Sigmoid colon (tissue), 4 donors: ENCODE measurements around the gene BCAS3.

ENCODE experiments used
- EP300 ChIP-seq, 4 donors: sonication (generic); formaldehyde crosslinking; IDR thresholded peaks; one replicate each; pipeline ENCODE4 v1.6.1; 2017; ENCODE audit warnings: antibody characterized with exemption in 4 of 4
- POLR2AphosphoS5 ChIP-seq, 4 donors: sonication (generic); formaldehyde crosslinking; IDR thresholded peaks; one replicate each; pipeline ENCODE4 v1.6.1; 2017; ENCODE audit warnings: antibody characterized with exemption in 4 of 4
- TF ChIP-seq, protein P1 (sequence below), 4 experiments: fragments of 450-650 bp in 3 of 4; fragments of 200-600 bp in 1 of 4; IDR thresholded peaks; one replicate each; pipeline ENCODE4 v1.5.1; 2016 to 2019; ENCODE audit warnings: antibody characterized with exemption in 4 of 4, mild to moderate bottlenecking in 3 of 4, moderate library complexity in 2 of 4

DNA sequence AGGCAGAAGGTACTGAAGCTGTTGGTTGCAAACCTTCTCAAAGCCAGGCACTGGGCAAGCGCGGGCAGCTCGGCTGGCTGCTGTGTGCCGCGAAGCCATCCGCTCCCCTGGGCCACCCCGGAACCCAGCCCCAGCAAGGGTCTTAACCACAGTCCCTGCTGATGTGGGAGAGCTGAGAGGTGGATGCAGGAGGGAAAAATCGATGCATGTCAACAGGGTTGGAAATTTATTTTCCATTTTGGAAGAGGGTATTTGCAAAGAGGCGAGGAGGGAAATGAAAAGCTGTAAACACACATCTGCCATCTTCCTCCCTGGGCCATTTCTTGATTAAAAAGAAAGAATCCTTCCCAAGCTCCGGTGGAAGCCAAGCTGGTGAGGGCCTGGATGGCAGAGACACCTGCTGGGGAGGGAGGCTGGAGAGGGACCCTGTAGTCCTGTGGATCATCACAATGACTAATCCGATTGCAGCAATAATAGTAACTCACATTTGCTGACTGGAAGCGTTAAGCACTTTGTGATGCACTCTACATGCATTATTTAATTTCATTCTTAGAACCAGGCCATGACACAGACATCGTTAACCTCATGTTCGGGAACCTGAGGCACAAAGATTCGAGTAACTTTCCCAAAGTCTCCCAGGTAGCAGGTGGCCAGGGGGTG is 708.1 kb downstream of the BCAS3 start:
- TF ChIP-seq, protein P1, sequence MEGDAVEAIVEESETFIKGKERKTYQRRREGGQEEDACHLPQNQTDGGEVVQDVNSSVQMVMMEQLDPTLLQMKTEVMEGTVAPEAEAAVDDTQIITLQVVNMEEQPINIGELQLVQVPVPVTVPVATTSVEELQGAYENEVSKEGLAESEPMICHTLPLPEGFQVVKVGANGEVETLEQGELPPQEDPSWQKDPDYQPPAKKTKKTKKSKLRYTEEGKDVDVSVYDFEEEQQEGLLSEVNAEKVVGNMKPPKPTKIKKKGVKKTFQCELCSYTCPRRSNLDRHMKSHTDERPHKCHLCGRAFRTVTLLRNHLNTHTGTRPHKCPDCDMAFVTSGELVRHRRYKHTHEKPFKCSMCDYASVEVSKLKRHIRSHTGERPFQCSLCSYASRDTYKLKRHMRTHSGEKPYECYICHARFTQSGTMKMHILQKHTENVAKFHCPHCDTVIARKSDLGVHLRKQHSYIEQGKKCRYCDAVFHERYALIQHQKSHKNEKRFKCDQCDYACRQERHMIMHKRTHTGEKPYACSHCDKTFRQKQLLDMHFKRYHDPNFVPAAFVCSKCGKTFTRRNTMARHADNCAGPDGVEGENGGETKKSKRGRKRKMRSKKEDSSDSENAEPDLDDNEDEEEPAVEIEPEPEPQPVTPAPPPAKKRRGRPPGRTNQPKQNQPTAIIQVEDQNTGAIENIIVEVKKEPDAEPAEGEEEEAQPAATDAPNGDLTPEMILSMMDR (IDR thresholded peaks at IDR 0.05): no peak
- no peak for TF ChIP-seq EP300 (IDR thresholded peaks at IDR 0.05)
- no peak for TF ChIP-seq POLR2AphosphoS5 (IDR thresholded peaks at IDR 0.05)
